HCT116 (cell line): ENCODE data around the gene COL19A1. TPM values are rescaled to one million over a fixed set of nuclear protein-coding genes. Genes with fewer than 3 reads are reported as not detected.

Experiments used
- ATAC-seq: fragments of 200-7000 bp; cut with Tn5 transposase; 2 replicates; pipeline ENCODE4 v1.9.1; 2020; ENCODE audit warnings: mild to moderate bottlenecking, moderate library complexity
- BruUV-seq: library from RNA; stranded (reverse); fragments of 400-500 nt; replicated peaks from 2 replicates; lab custom pipeline; 2021; lab: Mats Ljungman, UMichigan
- CTCF ChIA-PET: fragments of 300-600 bp; sonication (Branson Sonifier 250); formaldehyde crosslinking; loops from one replicate; lab custom pipeline; 2021; ENCODE audit warnings: antibody characterized with exemption; lab: Charles Lee
- POLR2A ChIA-PET: fragments of 300-600, 350-600 bp; sonication (Branson Sonifier 250); formaldehyde crosslinking; loops from one replicate; lab custom pipeline; 2021; ENCODE audit warnings: antibody characterized with exemption; lab: Charles Lee
- RAD21 ChIA-PET, 2 experiments: fragments of 300-600 bp; sonication (Branson Sonifier 250); formaldehyde crosslinking; loops; one replicate each; lab custom pipeline; 2023; ENCODE audit warnings: low total read pairs in 2 of 2; ENCODE audit not compliant: uncharacterized antibody in 2 of 2, unreplicated experiment in 2 of 2, low non-redundant PET in 1 of 2; lab: Charles Lee
- DNase-seq: peaks from one replicate; pipeline ENCODE4 v3.0.0-alpha.2; 2010; ENCODE audit warnings: low read depth, low spot score
- H2AFZ ChIP-seq: fragments of 200-600 bp; shearing (Covaris generic), sonication (generic); 2 replicates; pipeline ENCODE4 v1.6.1; 2017; ENCODE audit warnings: low read depth, mixed run types, mixed read lengths, antibody characterized with exemption, low read length; ENCODE audit not compliant: poor library complexity, severe bottlenecking
- H3K27ac ChIP-seq: 2 replicates; pipeline ENCODE4 v1.5.1; 2012; ENCODE audit warnings: low read depth, low read length
- H3K27me3 ChIP-seq: fragments of 200-600 bp; sonication (generic); 2 replicates; pipeline ENCODE4 v1.6.1; 2016; ENCODE audit warnings: mixed run types, low read length, mixed read lengths; ENCODE audit not compliant: insufficient read depth
- H3K36me3 ChIP-seq, 2 experiments: fragments of 200-500 bp in 1 of 2; fragments of 200-600 bp in 1 of 2; sonication (Bioruptor generic) in 1 of 2; sonication (generic) in 1 of 2; 2 replicates each; pipeline versions ENCODE4 v1.5.1 to v1.6.1; 2014 to 2016; ENCODE audit warnings: low read length in 2 of 2, inconsistent platforms in 1 of 2, mixed read lengths in 1 of 2, mixed run types in 1 of 2; ENCODE audit not compliant: insufficient read depth in 2 of 2, control insufficient read depth in 1 of 2
- H3K4me1 ChIP-seq, 2 experiments: fragments of 200-600 bp in 1 of 2; sonication (generic) in 1 of 2; 2 replicates each; pipeline versions ENCODE4 v1.5.1 to v1.6.1; 2012 to 2017; ENCODE audit warnings: low read length in 2 of 2, inconsistent platforms in 1 of 2, mild to moderate bottlenecking in 1 of 2, mixed read lengths in 1 of 2, mixed run types in 1 of 2, moderate library complexity in 1 of 2; ENCODE audit not compliant: insufficient read depth in 2 of 2, control insufficient read depth in 1 of 2
- H3K4me2 ChIP-seq: fragments of 200-600 bp; sonication (generic); 2 replicates; pipeline ENCODE4 v1.6.1; 2017; ENCODE audit warnings: mixed run types, low read length, mixed read lengths
- H3K4me3 ChIP-seq, 2 experiments: fragments of 200-600 bp in 1 of 2; sonication (generic) in 1 of 2; replicated peaks in 1 of 2; 2 replicates each; pipeline ENCODE4 v1.5.1; 2011 to 2016; ENCODE audit warnings: low read length in 2 of 2, control low read depth in 1 of 2, low read depth in 1 of 2, mild to moderate bottlenecking in 1 of 2, mixed read lengths in 1 of 2, mixed run types in 1 of 2
- H3K79me2 ChIP-seq: fragments of 200-600 bp; sonication (generic); 2 replicates; pipeline ENCODE4 v1.6.1; 2017; ENCODE audit warnings: mild to moderate bottlenecking, mixed run types, low read length, moderate library complexity, mixed read lengths; ENCODE audit not compliant: insufficient read depth
- H3K9ac ChIP-seq: fragments of 200-600 bp; sonication (generic); 2 replicates; pipeline ENCODE4 v1.6.1; 2016; ENCODE audit warnings: low read length, mixed read lengths
- H3K9me2 ChIP-seq: fragments of 200-600 bp; sonication (generic), shearing (Covaris generic); 2 replicates; pipeline ENCODE4 v1.6.1; 2017; ENCODE audit warnings: mixed run types, mild to moderate bottlenecking, moderate library complexity; ENCODE audit not compliant: insufficient read depth
- H3K9me3 ChIP-seq, 2 experiments: fragments of 200-500 bp in 1 of 2; fragments of 200-600 bp in 1 of 2; sonication (Bioruptor generic) in 1 of 2; sonication (generic) in 1 of 2; 2 replicates each; pipeline ENCODE4 v1.6.1; 2014 to 2017; ENCODE audit warnings: low read length in 2 of 2, mixed read lengths in 2 of 2, inconsistent platforms in 1 of 2, low read depth in 1 of 2, mild to moderate bottlenecking in 1 of 2, mixed run types in 1 of 2, moderate library complexity in 1 of 2; ENCODE audit not compliant: control insufficient read depth in 1 of 2, insufficient read depth in 1 of 2
- H4K20me1 ChIP-seq: fragments of 200-600 bp; sonication (generic), shearing (Covaris generic); 2 replicates; pipeline ENCODE4 v1.6.1; 2017; ENCODE audit warnings: mixed run types, mild to moderate bottlenecking, moderate library complexity; ENCODE audit not compliant: insufficient read depth
- EGR1 ChIP-seq: IDR thresholded peaks from 2 replicates; pipeline ENCODE4 v1.6.1; 2012; ENCODE audit warnings: low read depth
- ELF1 ChIP-seq: IDR thresholded peaks from 2 replicates; pipeline ENCODE4 v1.6.1; 2012; ENCODE audit warnings: low read depth, borderline replicate concordance
- EZH2 ChIP-seq: fragments of 200-600 bp; sonication (generic); IDR thresholded peaks from 2 replicates; pipeline ENCODE4 v1.6.1; 2017; ENCODE audit warnings: antibody characterized with exemption, mixed run types
- JUND ChIP-seq: IDR thresholded peaks from 2 replicates; pipeline ENCODE4 v1.6.1; 2012
- MAX ChIP-seq: IDR thresholded peaks from 2 replicates; pipeline ENCODE4 v1.6.1; 2012
- POLR2A ChIP-seq: IDR thresholded peaks from 2 replicates; pipeline ENCODE4 v1.7.0; 2011; ENCODE audit warnings: borderline replicate concordance; ENCODE audit not compliant: insufficient read depth, insufficient read length; ENCODE audit errors: extremely low read depth
- POLR2AphosphoS5 ChIP-seq: IDR thresholded peaks from 2 replicates; pipeline ENCODE4 v1.6.1; 2011; ENCODE audit warnings: mild to moderate bottlenecking, low read depth, low read length, moderate library complexity
- RAD21 ChIP-seq: IDR thresholded peaks from 2 replicates; pipeline ENCODE4 v1.6.1; 2012; ENCODE audit warnings: low read depth, mild to moderate bottlenecking
- REST ChIP-seq: IDR thresholded peaks from 2 replicates; pipeline ENCODE4 v1.6.1; 2012; ENCODE audit warnings: low read depth
- SIN3A ChIP-seq: IDR thresholded peaks from 2 replicates; pipeline ENCODE4 v1.6.1; 2012; ENCODE audit warnings: low read depth
- SP1 ChIP-seq: IDR thresholded peaks from 2 replicates; pipeline ENCODE4 v1.6.1; 2012; ENCODE audit warnings: low read depth
- SRF ChIP-seq: IDR thresholded peaks from 2 replicates; pipeline ENCODE4 v1.6.1; 2012; ENCODE audit warnings: low read depth
- TCF7L2 ChIP-seq: IDR thresholded peaks from 2 replicates; pipeline ENCODE4 v1.7.0; 2011; ENCODE audit warnings: borderline replicate concordance, inconsistent platforms; ENCODE audit not compliant: insufficient read depth, insufficient read length; ENCODE audit errors: extremely low read depth
- ZBTB33 ChIP-seq: IDR thresholded peaks from 2 replicates; pipeline ENCODE4 v1.6.1; 2011; ENCODE audit warnings: mild to moderate bottlenecking, low read length, moderate library complexity; ENCODE audit not compliant: insufficient replicate concordance; ENCODE audit errors: extremely low read depth
- ZFX ChIP-seq: fragments of 450-650 bp; IDR thresholded peaks from 2 replicates; pipeline ENCODE4 v1.6.1; 2017
- intact Hi-C: fragments of 100-400 bp; cut with micrococcal nuclease; formaldehyde crosslinking; loops from 2 replicates; pipeline ENCODE4 v1.10.0; 2022
- total RNA-seq: library from RNA; stranded (reverse); gene quantifications from one replicate; pipeline ENCODE4 v1.2.1, GENCODE V29; 2021; ENCODE audit not compliant: unreplicated experiment

The COL19A1 gene
- total RNA-seq, 1 experiment from 2014 or later = not detected

GRCh38 chr6:70215460-70216108, 349.2 kb downstream of the COL19A1 start (continued):
- no peak for TF ChIP-seq ZBTB33
- no peak for TF ChIP-seq REST
- no peak for TF ChIP-seq SIN3A
- no peak for TF ChIP-seq JUND

GRCh38 chr6:70216767-70217166, 350.4 kb downstream of the COL19A1 start:
- Histone ChIP-seq H3K27ac (no peak overlapping the region), H3K9me2 (no peaks in the 10 kb centered on the region), H3K4me1 (no peaks in the 10 kb centered on the region), H3K9ac (no peak overlapping the region), H3K36me3 (no peaks in the 10 kb centered on the region), H3K9me3 (no peaks in the 10 kb centered on the region), H3K4me3 (no peak overlapping the region), H3K4me2 (no peak overlapping the region), H3K27me3 (peaks cover 62% of the 10 kb centered on the region), H2AFZ (no peak overlapping the region), H3K79me2 (no peaks in the 10 kb centered on the region), H4K20me1 (no peaks in the 10 kb centered on the region)
- ChIA-PET CTCF (no interaction called here), POLR2A (no interaction called here), RAD21 (no interaction called here)
- ATAC-seq = no peak
- DNase-seq = no peak
- intact Hi-C loops = no loop called here
- no TSS peak for BruUV-seq
- TF ChIP-seq EGR1 = no peak
- no peak for TF ChIP-seq POLR2AphosphoS5
- no peak for TF ChIP-seq REST
- no peak for TF ChIP-seq SP1
- TF ChIP-seq RAD21 = no peak
- TF ChIP-seq SIN3A = no peak
- no peak for TF ChIP-seq EZH2
- TF ChIP-seq ELF1 = no peak
- no peak for TF ChIP-seq TCF7L2
- TF ChIP-seq POLR2A = no peak
- no peak for TF ChIP-seq MAX
- no peak for TF ChIP-seq ZFX
- TF ChIP-seq SRF = no peak
